ENCODE measurements around the gene PLEKHA7. TPM values are rescaled to one million over a fixed set of nuclear protein-coding genes. Genes with fewer than 3 reads are reported as not detected.

Gene PLEKHA7
- total and polyA plus RNA-seq, 7 donors = 0.74 to 2.6 (median 1.2) TPM

DNA sequence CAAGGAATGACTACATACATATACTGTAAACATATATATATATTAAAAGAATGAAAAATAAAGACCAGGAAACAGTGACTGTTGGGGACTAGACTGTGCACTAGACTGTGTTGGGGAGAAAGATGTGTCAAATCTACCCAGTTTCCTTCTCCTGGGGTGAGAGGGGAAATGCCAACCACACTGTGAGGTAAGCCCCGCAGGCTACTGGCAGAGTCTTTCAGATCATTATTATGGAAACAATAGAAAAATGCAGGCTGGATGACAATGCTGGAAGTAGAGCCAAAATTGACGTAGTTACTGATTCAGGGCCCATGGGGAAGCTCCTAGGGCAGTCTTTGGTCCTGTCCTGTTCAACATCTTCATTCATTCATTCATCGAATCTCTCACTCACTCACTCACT, 174.4 kb downstream of the PLEKHA7 start:
- intact Hi-C loops (cut with DNase I) = loop anchor here in 1 of 2 donors (5.0 kb wide), 1 partner anchor 1687 kb away; the partner anchor contains the start of gene TSG101
- H3K36me3 ChIP-seq (ENCODE audit: insufficient read depth in 1 of 2, low read depth in 1 of 2) = no peaks in the 10 kb centered on the region
- ATAC-seq (no peak), DNase-seq (no peak)
- H3K27me3 ChIP-seq (ENCODE audit: insufficient read depth in 3 of 3, low read length in 2 of 3) = no peaks in the 10 kb centered on the region
- no peak overlapping the region for H3K27ac ChIP-seq
- no peak overlapping the region for H3K4me3 ChIP-seq
- 81 to 87% (median 85%) methylated on average over 3 of the region's 3 CpGs for WGBS, 3 donors
- H3K9me3 ChIP-seq = no peaks in the 10 kb centered on the region
- H3K4me1 ChIP-seq = no peaks in the 10 kb centered on the region
- no peak for TF ChIP-seq CTCF (IDR thresholded peaks at IDR 0.05)

- Histone ChIP-seq H3K4me1 (no peaks in the 10 kb centered on the region), H3K27me3 (ENCODE audit: insufficient read depth in 3 of 3, low read length in 2 of 3) (no peaks in the 10 kb centered on the region), H3K4me3 (no peak overlapping the region), H3K27ac (no peak overlapping the region), H3K36me3 (ENCODE audit: insufficient read depth in 1 of 2, low read depth in 1 of 2) (no peaks in the 10 kb centered on the region), H3K9me3 (no peaks in the 10 kb centered on the region)
- DNase-seq (no peak), ATAC-seq (no peak)
- WGBS, 3 donors = 96 to 100% (median 97%) methylated on average over 1 of the region's 1 CpG
- intact Hi-C loops (cut with DNase I) = no loop called here
- no peak for TF ChIP-seq CTCF (IDR thresholded peaks at IDR 0.05)
Measured at GRCh38 chr11:16834384-16834783, 179.8 kb downstream of the PLEKHA7 start.

DNA sequence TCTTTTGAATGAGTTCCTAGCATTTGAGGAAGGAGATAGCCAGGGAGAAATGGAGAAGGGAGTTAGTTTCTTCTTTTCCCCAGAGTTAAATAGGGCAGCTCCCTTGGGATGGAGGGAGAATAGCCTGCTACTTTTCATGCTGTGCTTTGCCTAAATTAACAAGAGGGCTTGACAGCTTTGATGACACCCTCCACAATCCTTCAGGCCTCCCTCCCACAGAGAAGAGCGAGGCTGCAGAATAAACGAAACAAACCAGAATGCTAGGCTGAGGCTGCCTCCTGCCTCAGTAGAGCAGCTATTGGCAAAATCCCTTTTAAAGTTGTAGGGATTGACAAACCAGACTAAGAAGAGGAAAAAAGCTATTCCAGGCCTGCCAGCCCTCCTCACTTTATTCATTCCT, 181.2 kb downstream of the PLEKHA7 start:
- DNase-seq = no peak
- no peak overlapping the region for H3K4me3 ChIP-seq
- WGBS, 3 donors = 74 to 94% (median 85%) methylated on average over 2 of the region's 2 CpGs
- no peaks in the 10 kb centered on the region for H3K36me3 ChIP-seq (ENCODE audit: insufficient read depth in 1 of 2, low read depth in 1 of 2)
- H3K4me1 ChIP-seq = no peaks in the 10 kb centered on the region
- no peak for ATAC-seq
- no peaks in the 10 kb centered on the region for H3K9me3 ChIP-seq
- H3K27ac ChIP-seq = no peak overlapping the region
- H3K27me3 ChIP-seq (ENCODE audit: insufficient read depth in 3 of 3, low read length in 2 of 3) = no peaks in the 10 kb centered on the region
- intact Hi-C loops (cut with DNase I) = no loop called here
- no peak for TF ChIP-seq CTCF (IDR thresholded peaks at IDR 0.05)

- Histone ChIP-seq H3K36me3 (ENCODE audit: insufficient read depth in 1 of 2, low read depth in 1 of 2) (no peaks in the 10 kb centered on the region), H3K4me3 (no peak overlapping the region), H3K27me3 (ENCODE audit: insufficient read depth in 3 of 3, low read length in 2 of 3) (no peaks in the 10 kb centered on the region), H3K9me3 (no peaks in the 10 kb centered on the region), H3K27ac (no peak overlapping the region), H3K4me1 (no peaks in the 10 kb centered on the region)
- no peak for TF ChIP-seq CTCF (IDR thresholded peaks at IDR 0.05)
- WGBS, 3 donors = 97 to 100% (median 100%) methylated on average over 1 of the region's 1 CpG
- DNase-seq = no peak
- no peak for ATAC-seq
- intact Hi-C loops (cut with DNase I) = no loop called here
Measured at GRCh38 chr11:16832193-16832539, 182.0 kb downstream of the PLEKHA7 start.
